Endothelial cell of umbilical vein (primary cell): ENCODE results near the gene HDAC4.

Experiments used
- CTCF ChIP-seq, 2 donors: IDR thresholded peaks; 1 replicate in 1 of 2; 2 replicates in 1 of 2; pipeline ENCODE4 v1.5.1; 2011; ENCODE audit warnings: low read length in 2 of 2, mild to moderate bottlenecking in 2 of 2, moderate library complexity in 2 of 2, control low read depth in 1 of 2, inconsistent platforms in 1 of 2, low read depth in 1 of 2; ENCODE audit not compliant: insufficient read depth in 1 of 2; ENCODE audit errors: extremely low read depth in 1 of 2
- EZH2 ChIP-seq: IDR thresholded peaks from 2 replicates; pipeline ENCODE4 v1.6.1; 2012; ENCODE audit warnings: borderline replicate concordance, low read depth, mild to moderate bottlenecking, moderate library complexity, low read length, inconsistent platforms; ENCODE audit not compliant: severe bottlenecking
- POLR2A ChIP-seq: IDR thresholded peaks from 2 replicates; pipeline ENCODE4 v1.6.1; 2012; ENCODE audit warnings: low read depth, mild to moderate bottlenecking, control low read depth, low read length
- POLR2AphosphoS5 ChIP-seq: IDR thresholded peaks from 2 replicates; pipeline ENCODE4 v1.6.1; 2012; ENCODE audit warnings: low read depth, mild to moderate bottlenecking, control low read depth, low read length, moderate library complexity; ENCODE audit not compliant: insufficient read depth

GRCh38 chr2:239190921-239191885 is 209.6 kb downstream of the HDAC4 start:
- no peak for TF ChIP-seq CTCF (IDR thresholded peaks at IDR 0.05; ENCODE audit: extremely low read depth in 1 of 2, insufficient read depth in 1 of 2, low read depth in 1 of 2, low read length in 2 of 2)
- no peak for TF ChIP-seq POLR2AphosphoS5
- no peak for TF ChIP-seq POLR2A
- TF ChIP-seq EZH2, result no peak
